VCaP (cell line): ENCODE measurements around the gene TPCN1.

ENCODE experiments used
- H3K27ac ChIP-seq: fragments of 450-650 bp; 2 replicates; pipeline ENCODE4 v1.5.1; 2017
- CTCF ChIP-seq: fragments of 450-650 bp; conservative IDR thresholded peaks from 2 replicates; pipeline ENCODE4 v1.5.1; 2017; ENCODE audit warnings: mild to moderate bottlenecking, moderate library complexity

Gene TPCN1

DNA sequence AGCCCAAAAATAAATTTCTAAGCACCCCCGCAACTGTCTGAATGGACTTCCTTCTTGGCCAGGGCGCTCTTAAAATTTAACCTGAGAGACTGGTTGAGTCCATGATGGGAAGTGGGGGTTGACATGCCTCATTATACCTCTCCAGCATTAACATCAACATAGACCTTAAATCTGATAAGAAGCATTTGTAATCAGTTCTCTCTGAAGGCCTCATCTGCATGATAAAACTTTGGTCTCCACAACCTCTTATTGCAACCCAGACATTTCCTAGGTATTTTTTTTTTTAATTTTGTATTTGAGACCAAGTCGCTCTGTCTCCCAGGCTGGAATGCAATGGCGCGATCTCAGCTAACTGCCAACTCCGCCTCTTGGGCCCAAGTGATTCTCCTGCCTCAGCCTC is 124.1 kb downstream of the TPCN1 start:
- TF ChIP-seq CTCF: no peak
- no peak overlapping the region for H3K27ac ChIP-seq

DNA sequence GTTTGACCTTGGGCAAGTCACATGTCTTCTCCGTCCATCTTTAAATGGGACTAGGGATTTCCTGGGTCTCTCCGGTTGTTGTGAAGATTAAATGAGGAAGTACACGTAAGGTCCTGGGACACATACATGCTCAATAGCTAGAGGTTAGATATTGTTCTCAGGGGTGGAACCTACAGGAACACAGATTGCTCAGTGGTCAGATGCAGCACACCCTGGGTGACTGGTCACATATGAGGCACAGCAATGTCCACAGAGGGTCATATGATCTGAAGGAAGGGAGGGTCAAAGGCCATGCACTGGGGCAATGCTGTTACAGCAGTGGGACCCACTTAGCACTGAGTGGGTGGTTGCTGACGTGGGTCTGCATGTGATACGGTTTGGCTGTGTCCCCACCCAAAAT is 125.1 kb downstream of the TPCN1 start:
- H3K27ac ChIP-seq: no peak overlapping the region
- no peak for TF ChIP-seq CTCF

- H3K27ac ChIP-seq: no peak overlapping the region
- no peak for TF ChIP-seq CTCF
These were observed 125.8 kb downstream of the TPCN1 start for GRCh38 chr12:113347107-113347506.

GRCh38 chr12:113347892-113348291 is 126.6 kb downstream of the TPCN1 start:
- H3K27ac ChIP-seq: no peak overlapping the region
- TF ChIP-seq CTCF: no peak
